H1 (cell line): ENCODE data around the gene KRT78. TPM values are rescaled to one million over a fixed set of nuclear protein-coding genes. Genes with fewer than 3 reads are reported as not detected.

Experiments
- CTCF ChIA-PET: fragments of 300-600 bp; sonication (Branson Sonifier 250); formaldehyde crosslinking; loops from one replicate; lab custom pipeline; 2021; ENCODE audit not compliant: partially characterized antibody; lab: Charles Lee
- POLR2A ChIA-PET: fragments of 300-600 bp; sonication (Branson Sonifier 250); formaldehyde crosslinking; loops from one replicate; lab custom pipeline; 2021; ENCODE audit warnings: inconsistent platforms; ENCODE audit not compliant: partially characterized antibody; lab: Charles Lee
- DNase-seq, 2 experiments: peaks; one replicate each; pipeline versions ENCODE4 v3.0.0 to v3.0.0-alpha.2; 2010 to 2022; ENCODE audit warnings: low spot score in 2 of 2, low read depth in 1 of 2, mixed read lengths in 1 of 2
- FAIRE-seq: peaks from 2 replicates; lab custom pipeline; 2011; peaks lifted over from hg19 to GRCh38; lab: Jason Lieb, UNC
- H2AFZ ChIP-seq: 2 replicates; pipeline ENCODE4 v1.8.1; 2012; ENCODE audit warnings: low read length, inconsistent platforms
- H2AK5ac ChIP-seq: 2 replicates; pipeline ENCODE4 v1.6.1; 2013; ENCODE audit warnings: low read depth, low read length
- H2BK120ac ChIP-seq: replicated peaks from 2 replicates; pipeline ENCODE3; 2013; ENCODE audit warnings: low read depth, low read length, inconsistent platforms
- H2BK12ac ChIP-seq: 2 replicates; pipeline ENCODE4 v1.6.1; 2013; ENCODE audit warnings: low read depth, low read length
- H2BK15ac ChIP-seq: 2 replicates; pipeline ENCODE4 v1.6.1; 2013; ENCODE audit warnings: low read length
- H2BK20ac ChIP-seq: 2 replicates; pipeline ENCODE4 v1.6.1; 2013; ENCODE audit warnings: low read length
- H2BK5ac ChIP-seq: 2 replicates; pipeline ENCODE4 v1.6.1; 2013; ENCODE audit warnings: low read depth, low read length
- H3K14ac ChIP-seq: 2 replicates; pipeline ENCODE4 v1.6.1; 2013; ENCODE audit warnings: inconsistent platforms; ENCODE audit not compliant: insufficient read length
- H3K18ac ChIP-seq: 2 replicates; pipeline ENCODE4 v1.6.1; 2013; ENCODE audit warnings: low read length; ENCODE audit errors: extremely low read depth
- H3K23ac ChIP-seq: 2 replicates; pipeline ENCODE4 v1.6.1; 2013; ENCODE audit warnings: inconsistent platforms; ENCODE audit not compliant: insufficient read length
- H3K23me2 ChIP-seq: 2 replicates; pipeline ENCODE4 v1.6.1; 2013; ENCODE audit warnings: low read depth, low read length
- H3K27ac ChIP-seq: 2 replicates; pipeline ENCODE4 v1.6.1; 2011; ENCODE audit warnings: low read depth, low read length, inconsistent platforms
- H3K27me3 ChIP-seq, 4 experiments: replicated peaks in 1 of 4; 1 replicate in 1 of 4; 2 replicates in 3 of 4; pipeline versions ENCODE4 v1.6.1 to v1.8.1; 2011 to 2013; ENCODE audit warnings: low read length in 3 of 4, mild to moderate bottlenecking in 3 of 4, inconsistent platforms in 2 of 4, mixed read lengths in 2 of 4, moderate library complexity in 1 of 4; ENCODE audit not compliant: control insufficient read depth in 3 of 4, insufficient read depth in 3 of 4; ENCODE audit errors: extremely low read depth in 1 of 4
- H3K36me3 ChIP-seq, 4 experiments: 2 replicates each; pipeline versions ENCODE4 v1.6.1 to v1.8.1; 2011 to 2013; ENCODE audit warnings: mild to moderate bottlenecking in 4 of 4, low read length in 3 of 4, moderate library complexity in 2 of 4, control low read depth in 1 of 4, inconsistent platforms in 1 of 4; ENCODE audit not compliant: insufficient read depth in 4 of 4, control insufficient read depth in 2 of 4
- H3K4ac ChIP-seq: replicated peaks from 2 replicates; pipeline ENCODE3; 2013; ENCODE audit warnings: low read length, low read depth, mixed read lengths, inconsistent platforms; ENCODE audit not compliant: insufficient read length
- H3K4me1 ChIP-seq, 4 experiments: replicated peaks in 1 of 4; 1 replicate in 1 of 4; 2 replicates in 3 of 4; pipeline versions ENCODE4 v1.6.1 to v1.8.1; 2011 to 2013; ENCODE audit warnings: low read length in 3 of 4, inconsistent platforms in 2 of 4, mixed read lengths in 1 of 4; ENCODE audit not compliant: insufficient read depth in 4 of 4, control insufficient read depth in 3 of 4
- H3K4me2 ChIP-seq, 2 experiments: 2 replicates each; pipeline versions ENCODE4 v1.6.1 to v1.8.1; 2011 to 2013; ENCODE audit warnings: low read depth in 2 of 2, low read length in 2 of 2, control low read depth in 1 of 2, inconsistent platforms in 1 of 2, mild to moderate bottlenecking in 1 of 2; ENCODE audit not compliant: insufficient read depth in 1 of 2
- H3K4me3 ChIP-seq, 4 experiments: fragments of 200-600, 300-600 bp in 1 of 4; sonication (generic), shearing (Covaris generic), sonication (Bioruptor Twin) in 1 of 4; 2 replicates each; pipeline versions ENCODE4 v1.5.1 to v1.8.1; 2011 to 2016; ENCODE audit warnings: low read length in 4 of 4, low read depth in 3 of 4, control low read depth in 2 of 4, inconsistent platforms in 2 of 4, mild to moderate bottlenecking in 2 of 4, mixed read lengths in 1 of 4, moderate library complexity in 1 of 4; ENCODE audit not compliant: insufficient read depth in 2 of 4; ENCODE audit errors: extremely low read depth in 1 of 4
- H3K56ac ChIP-seq: replicated peaks from 2 replicates; pipeline ENCODE3; 2013; ENCODE audit warnings: low read depth, mild to moderate bottlenecking, mixed read lengths, low read length, inconsistent platforms; ENCODE audit not compliant: insufficient read length
- H3K79me1 ChIP-seq: 2 replicates; pipeline ENCODE4 v1.6.1; 2013; ENCODE audit warnings: low read depth, low read length, control low read depth
- H3K79me2 ChIP-seq, 2 experiments: 2 replicates each; pipeline versions ENCODE4 v1.6.1 to v1.8.1; 2012 to 2013; ENCODE audit warnings: low read length in 2 of 2, mild to moderate bottlenecking in 2 of 2, inconsistent platforms in 1 of 2; ENCODE audit not compliant: insufficient read depth in 2 of 2, control insufficient read depth in 1 of 2
- H3K9ac ChIP-seq, 4 experiments: replicated peaks in 1 of 4; 1 replicate in 1 of 4; 2 replicates in 3 of 4; pipeline versions ENCODE4 v1.6.1 to v1.8.1; 2011 to 2013; ENCODE audit warnings: low read depth in 3 of 4, low read length in 3 of 4, control low read depth in 2 of 4, mild to moderate bottlenecking in 2 of 4, moderate library complexity in 2 of 4, inconsistent platforms in 1 of 4; ENCODE audit errors: extremely low read depth in 1 of 4
- H3K9me3 ChIP-seq, 2 experiments: 2 replicates each; pipeline versions ENCODE4 v1.6.1 to v1.8.1; 2012 to 2013; ENCODE audit warnings: mild to moderate bottlenecking in 2 of 2, moderate library complexity in 2 of 2, control low read depth in 1 of 2, inconsistent platforms in 1 of 2, low read depth in 1 of 2, low read length in 1 of 2, mixed read lengths in 1 of 2; ENCODE audit not compliant: insufficient read depth in 2 of 2
- H4K20me1 ChIP-seq, 2 experiments: replicated peaks in 1 of 2; 2 replicates each; pipeline versions ENCODE3 to v1.8.1; 2011 to 2013; ENCODE audit warnings: inconsistent platforms in 2 of 2, low read length in 2 of 2, mild to moderate bottlenecking in 1 of 2; ENCODE audit not compliant: insufficient read depth in 2 of 2, control insufficient read depth in 1 of 2
- H4K5ac ChIP-seq: 2 replicates; pipeline ENCODE4 v1.6.1; 2013; ENCODE audit warnings: low read length, low read depth, mixed read lengths, inconsistent platforms; ENCODE audit not compliant: insufficient read length
- H4K8ac ChIP-seq: 2 replicates; pipeline ENCODE4 v1.8.0; 2013; ENCODE audit warnings: mild to moderate bottlenecking, moderate library complexity, low read length, inconsistent platforms; ENCODE audit not compliant: insufficient read depth; ENCODE audit errors: extremely low read depth
- H4K91ac ChIP-seq: replicated peaks from 2 replicates; pipeline ENCODE3; 2013; ENCODE audit warnings: low read length, mixed read lengths, inconsistent platforms; ENCODE audit not compliant: insufficient read length
- CHD1 ChIP-seq: IDR thresholded peaks from 2 replicates; pipeline ENCODE4 v1.6.1; 2012; ENCODE audit warnings: low read depth, low read length, improper control_type of control experiment
- KDM1A ChIP-seq: fragments of 200-600, 300-600 bp; sonication (generic); IDR thresholded peaks from 2 replicates; pipeline ENCODE4 v1.7.1; 2016; ENCODE audit warnings: mild to moderate bottlenecking, low read length, borderline replicate concordance
- polyA plus RNA-seq, 7 experiments: library from polyadenylated mRNA; depleted of rRNA in 3 of 7; stranded (reverse) in 5 of 7; unstranded in 2 of 7; fragments of >200 nt in 5 of 7; fragments of 200-250 nt in 2 of 7; gene quantifications; 1 replicate in 5 of 7; 2 replicates in 1 of 7; 4 replicates in 1 of 7; pipeline versions ENCODE4 v1.2.1 to v1.2.3, GENCODE V29; 2011 to 2013; ENCODE audit warnings: missing spikeins in 2 of 7, mixed read lengths in 2 of 7
- total RNA-seq: library from RNA; stranded (reverse); fragmentation: NEBNext Ultra II Directional; extraction: Animal tissue kit (Norgen Biotek cat#: 25700); gene quantifications from 2 replicates; pipeline ENCODE4 v1.2.1, GENCODE V29; 2021

Gene KRT78
- total and polyA plus RNA-seq, 2 of the 8 experiments (the other 6 are each of a cell fraction or from before 2014, with no cell fraction given), result not detected

DNA sequence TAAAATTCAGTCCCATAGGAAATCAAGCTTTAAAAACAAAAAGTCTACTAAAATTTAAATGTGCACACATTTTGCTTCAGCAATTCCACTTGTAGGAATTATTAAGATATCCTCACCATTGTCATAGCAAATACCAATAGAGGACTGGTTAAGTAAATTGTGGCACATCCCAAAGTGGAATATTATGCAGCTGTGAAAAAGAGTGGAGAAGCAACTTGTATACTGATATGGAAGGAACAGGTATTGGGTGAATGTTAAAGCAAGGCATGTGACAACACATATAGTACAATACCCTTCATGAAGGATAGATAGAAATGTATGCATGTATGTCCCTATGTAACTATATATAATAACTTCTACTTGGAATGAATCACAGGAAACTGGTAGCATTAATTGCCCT is 44.2 kb upstream of the KRT78 start:
- no peaks in the 10 kb centered on the region for H3K9me3 ChIP-seq
- H3K27me3 ChIP-seq, result no peaks in the 10 kb centered on the region
- no peak overlapping the region for H4K8ac ChIP-seq
- H3K56ac ChIP-seq, result no peak overlapping the region
- no peak overlapping the region for H3K23ac ChIP-seq
- H4K91ac ChIP-seq, result no peak overlapping the region
- H2AK5ac ChIP-seq, result no peak overlapping the region
- CTCF ChIA-PET, result interaction anchor here (1.4 to 36.8 kb wide), 4 partner anchors 12 to 94 kb away, joined by 4 to 1250 read pairs (median 332); partner anchors contain the start of gene KRT18
- H3K4me3 ChIP-seq, result no peak overlapping the region
- no peak for DNase-seq
- H3K23me2 ChIP-seq, result no peaks in the 10 kb centered on the region
- no peak overlapping the region for H2AFZ ChIP-seq
- no peak overlapping the region for H2BK120ac ChIP-seq
- H2BK12ac ChIP-seq, result no peak overlapping the region
- no peak overlapping the region for H3K18ac ChIP-seq
- peaks cover 0 to 6% of the 10 kb centered on the region in 2 experiments for H4K20me1 ChIP-seq
- no peak overlapping the region for H2BK5ac ChIP-seq
- no peak overlapping the region for H2BK15ac ChIP-seq
- no peak overlapping the region for H3K4me2 ChIP-seq
- POLR2A ChIA-PET, result interaction anchor here (1.3 to 1.7 kb wide), 2 partner anchors 10 to 15 kb away, joined by 3 to 6 read pairs; no protein-coding TSS in a partner anchor
- H3K27ac ChIP-seq, result no peak overlapping the region
- H3K79me1 ChIP-seq, result no peaks in the 10 kb centered on the region
- H3K9ac ChIP-seq, result no peak overlapping the region
- H3K14ac ChIP-seq, result no peak overlapping the region
- no peak overlapping the region for H4K5ac ChIP-seq
- no peak for TF ChIP-seq CHD1
- peak; percentile 63; the same call in 1 of the 2 replicates for TF ChIP-seq KDM1A
- no peaks in the 10 kb centered on the region for H3K79me2 ChIP-seq
- H3K4ac ChIP-seq, result no peak overlapping the region
- FAIRE-seq, result no peak
- peaks cover 0 to 14% (median 8%) of the 10 kb centered on the region in 4 experiments; a peak in 6 of 8 replicates for H3K36me3 ChIP-seq
- H3K4me1 ChIP-seq, result no peaks in the 10 kb centered on the region
- H2BK20ac ChIP-seq, result no peak overlapping the region
